Endothelial cell of umbilical vein (primary cell): Measurements from ENCODE around the gene OSER1. TPM values are rescaled to one million over a fixed set of nuclear protein-coding genes. Genes with fewer than 3 reads are reported as not detected.

ENCODE experiments used
- BruUV-seq: library from RNA; stranded (reverse); fragments of 400-500 nt; replicated peaks from 2 replicates; lab custom pipeline; 2021; lab: Mats Ljungman, UMichigan
- CTCF ChIA-PET: fragments of 300-600, 350-600 bp; sonication (Branson Sonifier 250); formaldehyde crosslinking; loops from one replicate; lab custom pipeline; 2021; ENCODE audit warnings: antibody characterized with exemption, inconsistent platforms; lab: Charles Lee
- POLR2A ChIA-PET: fragments of 300-600, 350-600 bp; sonication (Branson Sonifier 250); formaldehyde crosslinking; loops from one replicate; lab custom pipeline; 2021; ENCODE audit warnings: antibody characterized with exemption, inconsistent platforms; lab: Charles Lee
- DNase-seq: peaks from one replicate; pipeline ENCODE4 v3.0.0-alpha.2; 2011; ENCODE audit warnings: low read depth, low spot score
- FAIRE-seq: peaks from 2 replicates; lab custom pipeline; 2011; peaks lifted over from hg19 to GRCh38; lab: Jason Lieb, UNC
- H2AFZ ChIP-seq: 2 replicates; pipeline ENCODE4 v1.6.0; 2012; ENCODE audit warnings: low read depth, low read length, control low read depth, inconsistent platforms
- H3K27ac ChIP-seq: 2 replicates; pipeline ENCODE4 v1.5.1; 2011; ENCODE audit warnings: low read depth, mild to moderate bottlenecking, control low read depth, low read length, moderate library complexity; ENCODE audit not compliant: insufficient read depth
- H3K27me3 ChIP-seq, 2 experiments: 2 replicates each; pipeline versions ENCODE4 v1.6.0 to v1.6.1; 2011; ENCODE audit warnings: low read length in 2 of 2, mixed read lengths in 1 of 2; ENCODE audit not compliant: control insufficient read depth in 2 of 2, insufficient read depth in 2 of 2
- H3K36me3 ChIP-seq, 2 experiments: 2 replicates in 1 of 2; 3 replicates in 1 of 2; pipeline ENCODE4 v1.5.1; 2011; ENCODE audit warnings: low read length in 2 of 2, mild to moderate bottlenecking in 1 of 2, moderate library complexity in 1 of 2; ENCODE audit not compliant: control insufficient read depth in 2 of 2, insufficient read depth in 2 of 2; ENCODE audit errors: extremely low read depth in 1 of 2
- H3K4me1 ChIP-seq: 3 replicates; pipeline ENCODE4 v1.5.1; 2011; ENCODE audit warnings: mild to moderate bottlenecking, low read length; ENCODE audit not compliant: control insufficient read depth, insufficient read depth; ENCODE audit errors: extremely low read depth
- H3K4me2 ChIP-seq: 2 replicates; pipeline ENCODE4 v1.6.1; 2011; ENCODE audit warnings: low read length, control low read depth, mixed read lengths; ENCODE audit not compliant: insufficient read depth
- H3K4me3 ChIP-seq, 3 experiments: fragments of 200-600 bp in 1 of 3; sonication (generic), shearing (Covaris generic) in 1 of 3; replicated peaks in 1 of 3; 2 replicates each; pipeline ENCODE4 v1.5.1; 2011 to 2016; ENCODE audit warnings: control low read depth in 3 of 3, low read length in 3 of 3, mild to moderate bottlenecking in 2 of 3, inconsistent platforms in 1 of 3, low read depth in 1 of 3, moderate library complexity in 1 of 3; ENCODE audit not compliant: insufficient read depth in 1 of 3
- H3K79me2 ChIP-seq: 2 replicates; pipeline ENCODE4 v1.6.0; 2012; ENCODE audit warnings: low read length, inconsistent platforms; ENCODE audit not compliant: control insufficient read depth, insufficient read depth
- H3K9ac ChIP-seq: replicated peaks from 2 replicates; pipeline ENCODE3; 2011; ENCODE audit warnings: low read length, control low read depth; ENCODE audit not compliant: insufficient read depth; ENCODE audit errors: extremely low read depth
- H3K9me1 ChIP-seq: replicated peaks from 3 replicates; pipeline ENCODE4 v1.6.0; 2011; ENCODE audit warnings: mild to moderate bottlenecking, low read length; ENCODE audit not compliant: control insufficient read depth, insufficient read depth; ENCODE audit errors: extremely low read depth
- H3K9me3 ChIP-seq: replicated peaks from 2 replicates; pipeline ENCODE4 v1.5.1; 2012; ENCODE audit warnings: low read length, inconsistent platforms; ENCODE audit not compliant: control insufficient read depth, insufficient read depth
- H4K20me1 ChIP-seq: replicated peaks from 2 replicates; pipeline ENCODE3; 2011; ENCODE audit warnings: mild to moderate bottlenecking, low read length; ENCODE audit not compliant: control insufficient read depth, insufficient read depth; ENCODE audit errors: extremely low read depth
- EZH2 ChIP-seq: IDR thresholded peaks from 2 replicates; pipeline ENCODE4 v1.6.1; 2012; ENCODE audit warnings: borderline replicate concordance, low read depth, mild to moderate bottlenecking, moderate library complexity, low read length, inconsistent platforms; ENCODE audit not compliant: severe bottlenecking
- FOS ChIP-seq: IDR thresholded peaks from 2 replicates; pipeline ENCODE4 v1.6.1; 2011; ENCODE audit warnings: mild to moderate bottlenecking, low read length, moderate library complexity, borderline replicate concordance; ENCODE audit not compliant: insufficient read depth
- GATA2 ChIP-seq: IDR thresholded peaks from 2 replicates; pipeline ENCODE4 v1.7.0; 2011; ENCODE audit warnings: low read depth, mild to moderate bottlenecking, moderate library complexity, mixed read lengths, low read length; ENCODE audit not compliant: insufficient read length, insufficient read depth
- MYC ChIP-seq: IDR thresholded peaks from one replicate; pipeline ENCODE4 v1.6.1; 2011; ENCODE audit warnings: mild to moderate bottlenecking, low read depth, low read length
- POLR2A ChIP-seq: IDR thresholded peaks from 2 replicates; pipeline ENCODE4 v1.6.1; 2012; ENCODE audit warnings: low read depth, mild to moderate bottlenecking, control low read depth, low read length
- dilution Hi-C: fragments of 300-500 bp; cut with MboI; formaldehyde crosslinking; loops from one replicate; pipeline ENCODE4 v1.15.0; 2019; ENCODE audit warnings: low sequenced_read_pairs; ENCODE audit not compliant: extremely low pct_ligation_motif_present
- intact Hi-C: fragments of 100-400 bp; cut with micrococcal nuclease; formaldehyde crosslinking; loops from one replicate; pipeline ENCODE4 v1.10.0; 2022
- polyA plus RNA-seq, 4 experiments: library from polyadenylated mRNA; depleted of rRNA in 3 of 4; stranded (reverse) in 3 of 4; unstranded in 1 of 4; fragments of >200 nt; gene quantifications; 2 replicates each; pipeline versions ENCODE4 v1.2.1 to v1.2.3, GENCODE V29; 2011 to 2012; ENCODE audit warnings: missing spikeins in 1 of 4
- total RNA-seq: library from RNA; stranded (reverse); gene quantifications from 2 replicates; pipeline ENCODE4 v1.2.3, GENCODE V29; 2021
- TF ChIP-seq, protein P1 (sequence below), 2 donors: IDR thresholded peaks; 1 replicate in 1 of 2; 2 replicates in 1 of 2; pipeline ENCODE4 v1.5.1; 2011; ENCODE audit warnings: low read length in 2 of 2, mild to moderate bottlenecking in 2 of 2, moderate library complexity in 2 of 2, control low read depth in 1 of 2, inconsistent platforms in 1 of 2, low read depth in 1 of 2; ENCODE audit not compliant: insufficient read depth in 1 of 2; ENCODE audit errors: extremely low read depth in 1 of 2
- TF ChIP-seq, protein P2 (sequence below): IDR thresholded peaks from 2 replicates; pipeline ENCODE4 v1.6.1; 2011; ENCODE audit not compliant: insufficient read depth, insufficient read length

Gene OSER1
- total and polyA plus RNA-seq, 2 donors (not counting 3 experiments of a cell fraction or from before 2014, with no cell fraction given): 30.8 to 36.0 TPM

- no peak overlapping the region for H2AFZ ChIP-seq
- H3K27me3 ChIP-seq: no peaks in the 10 kb centered on the region
- H3K9me3 ChIP-seq: no peaks in the 10 kb centered on the region
- ChIA-PET CTCF (interaction anchor here (0.8 to 1.9 kb wide), 3 partner anchors 9 to 38 kb away, joined by 3 to 6 read pairs (median 6); no protein-coding TSS in a partner anchor), POLR2A (no interaction called here)
- no peaks in the 10 kb centered on the region for H3K36me3 ChIP-seq
- no peaks in the 10 kb centered on the region for H3K9me1 ChIP-seq
- no TSS peak for BruUV-seq
- intact Hi-C loops (no loop called here), dilution Hi-C loops (no loop called here)
- H3K4me1 ChIP-seq: no peaks in the 10 kb centered on the region
- no peak for FAIRE-seq
- H3K27ac ChIP-seq: no peak overlapping the region
- H3K79me2 ChIP-seq: no peaks in the 10 kb centered on the region
- H3K4me3 ChIP-seq: no peak overlapping the region
- H3K4me2 ChIP-seq: no peak overlapping the region
- DNase-seq: no peak
- H3K9ac ChIP-seq: no peak overlapping the region
- TF ChIP-seq GATA2 (no peak), EZH2 (no peak), FOS (no peak), MYC (no peak), POLR2A (no peak)
- TF ChIP-seq, protein P1, sequence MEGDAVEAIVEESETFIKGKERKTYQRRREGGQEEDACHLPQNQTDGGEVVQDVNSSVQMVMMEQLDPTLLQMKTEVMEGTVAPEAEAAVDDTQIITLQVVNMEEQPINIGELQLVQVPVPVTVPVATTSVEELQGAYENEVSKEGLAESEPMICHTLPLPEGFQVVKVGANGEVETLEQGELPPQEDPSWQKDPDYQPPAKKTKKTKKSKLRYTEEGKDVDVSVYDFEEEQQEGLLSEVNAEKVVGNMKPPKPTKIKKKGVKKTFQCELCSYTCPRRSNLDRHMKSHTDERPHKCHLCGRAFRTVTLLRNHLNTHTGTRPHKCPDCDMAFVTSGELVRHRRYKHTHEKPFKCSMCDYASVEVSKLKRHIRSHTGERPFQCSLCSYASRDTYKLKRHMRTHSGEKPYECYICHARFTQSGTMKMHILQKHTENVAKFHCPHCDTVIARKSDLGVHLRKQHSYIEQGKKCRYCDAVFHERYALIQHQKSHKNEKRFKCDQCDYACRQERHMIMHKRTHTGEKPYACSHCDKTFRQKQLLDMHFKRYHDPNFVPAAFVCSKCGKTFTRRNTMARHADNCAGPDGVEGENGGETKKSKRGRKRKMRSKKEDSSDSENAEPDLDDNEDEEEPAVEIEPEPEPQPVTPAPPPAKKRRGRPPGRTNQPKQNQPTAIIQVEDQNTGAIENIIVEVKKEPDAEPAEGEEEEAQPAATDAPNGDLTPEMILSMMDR (IDR thresholded peaks at IDR 0.05; ENCODE audit: extremely low read depth in 1 of 2, insufficient read depth in 1 of 2, low read depth in 1 of 2, low read length in 2 of 2): no peak
- TF ChIP-seq, protein P2, sequence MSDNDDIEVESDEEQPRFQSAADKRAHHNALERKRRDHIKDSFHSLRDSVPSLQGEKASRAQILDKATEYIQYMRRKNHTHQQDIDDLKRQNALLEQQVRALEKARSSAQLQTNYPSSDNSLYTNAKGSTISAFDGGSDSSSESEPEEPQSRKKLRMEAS: no peak
- no peaks in the 10 kb centered on the region for H4K20me1 ChIP-seq
Measured at GRCh38 chr20:44154521-44155001, 56.0 kb downstream of the OSER1 start.
